H9 (cell line): ENCODE data around the gene MYBPC3. TPM values are rescaled to one million over a fixed set of nuclear protein-coding genes. Genes with fewer than 3 reads are reported as not detected.

ENCODE experiments used
- DNase-seq: peaks from one replicate; pipeline ENCODE4 v3.0.0-alpha.2; 2017
- H2AFZ ChIP-seq: one replicate; pipeline ENCODE4 v1.6.1; 2013; ENCODE audit warnings: mild to moderate bottlenecking, low read length, control low read depth, moderate library complexity
- H2AK5ac ChIP-seq: 2 replicates; pipeline ENCODE4 v1.6.1; 2013; ENCODE audit warnings: low read length, control low read depth, mixed read lengths; ENCODE audit not compliant: insufficient read length
- H2BK120ac ChIP-seq: one replicate; pipeline ENCODE4 v1.6.1; 2013; ENCODE audit warnings: low read depth, mild to moderate bottlenecking, low read length, control low read depth, inconsistent platforms; ENCODE audit not compliant: poor library complexity, severe bottlenecking
- H2BK12ac ChIP-seq: 2 replicates; pipeline ENCODE4 v1.6.1; 2013; ENCODE audit warnings: low read length, control low read depth, mixed read lengths, low read depth; ENCODE audit not compliant: insufficient read length
- H2BK15ac ChIP-seq: 2 replicates; pipeline ENCODE4 v1.6.1; 2013; ENCODE audit warnings: low read depth, low read length, control low read depth
- H2BK20ac ChIP-seq: one replicate; pipeline ENCODE4 v1.6.1; 2013; ENCODE audit warnings: low read depth, mild to moderate bottlenecking, low read length, control low read depth, inconsistent platforms; ENCODE audit not compliant: poor library complexity, severe bottlenecking
- H2BK5ac ChIP-seq: 2 replicates; pipeline ENCODE4 v1.6.1; 2013; ENCODE audit warnings: low read length, control low read depth, mixed read lengths; ENCODE audit not compliant: insufficient read length
- H3K14ac ChIP-seq: 2 replicates; pipeline ENCODE4 v1.6.1; 2013; ENCODE audit warnings: low read length, control low read depth; ENCODE audit not compliant: insufficient read depth
- H3K18ac ChIP-seq: 2 replicates; pipeline ENCODE4 v1.6.1; 2013; ENCODE audit warnings: low read depth, mild to moderate bottlenecking, mixed read lengths, low read length, control low read depth; ENCODE audit not compliant: insufficient read length
- H3K23ac ChIP-seq: 2 replicates; pipeline ENCODE4 v1.6.1; 2013; ENCODE audit warnings: low read length, control low read depth, mixed read lengths, low read depth; ENCODE audit not compliant: insufficient read length
- H3K23me2 ChIP-seq: 2 replicates; pipeline ENCODE4 v1.6.1; 2013; ENCODE audit warnings: low read depth, mild to moderate bottlenecking, mixed read lengths, low read length, control low read depth; ENCODE audit not compliant: insufficient read length, poor library complexity, severe bottlenecking
- H3K27ac ChIP-seq: 2 replicates; pipeline ENCODE4 v1.5.1; 2013; ENCODE audit warnings: low read length, control low read depth, mixed read lengths, low read depth; ENCODE audit not compliant: insufficient read length
- H3K27me3 ChIP-seq: 2 replicates; pipeline ENCODE4 v1.6.1; 2013; ENCODE audit warnings: low read length, control low read depth, inconsistent platforms; ENCODE audit not compliant: insufficient read depth
- H3K4ac ChIP-seq: 2 replicates; pipeline ENCODE4 v1.6.1; 2013; ENCODE audit warnings: low read depth, mild to moderate bottlenecking, control low read depth, inconsistent platforms, low read length, moderate library complexity
- H3K4me1 ChIP-seq: 2 replicates; pipeline ENCODE4 v1.6.1; 2013; ENCODE audit warnings: low read length, control low read depth, inconsistent platforms; ENCODE audit not compliant: insufficient read depth
- H3K4me2 ChIP-seq: 2 replicates; pipeline ENCODE4 v1.6.1; 2013; ENCODE audit warnings: low read length, control low read depth, mixed read lengths; ENCODE audit not compliant: insufficient read length, insufficient read depth
- H3K56ac ChIP-seq: 2 replicates; pipeline ENCODE4 v1.6.1; 2013; ENCODE audit warnings: low read depth, mild to moderate bottlenecking, mixed read lengths, low read length, control low read depth; ENCODE audit not compliant: insufficient read length
- H3K79me1 ChIP-seq: 2 replicates; pipeline ENCODE4 v1.6.1; 2013; ENCODE audit warnings: low read depth, mild to moderate bottlenecking, moderate library complexity, low read length, control low read depth, inconsistent platforms; ENCODE audit not compliant: insufficient read depth, poor library complexity, severe bottlenecking
- H3K79me2 ChIP-seq: 2 replicates; pipeline ENCODE4 v1.6.1; 2013; ENCODE audit warnings: low read length, control low read depth, inconsistent platforms; ENCODE audit not compliant: insufficient read depth
- H3K9ac ChIP-seq: 2 replicates; pipeline ENCODE4 v1.6.1; 2013; ENCODE audit warnings: low read length, control low read depth, mixed read lengths; ENCODE audit not compliant: insufficient read length; ENCODE audit errors: extremely low read depth
- H3K9me3 ChIP-seq: one replicate; pipeline ENCODE4 v1.6.1; 2013; ENCODE audit warnings: low read depth, low read length, inconsistent platforms; ENCODE audit not compliant: control insufficient read depth
- H3T11ph ChIP-seq: one replicate; pipeline ENCODE4 v1.6.1; 2013; ENCODE audit warnings: mild to moderate bottlenecking, low read length, control low read depth, inconsistent platforms
- H4K20me1 ChIP-seq: one replicate; pipeline ENCODE4 v1.6.1; 2013; ENCODE audit not compliant: control insufficient read depth, insufficient read length, insufficient read depth
- H4K5ac ChIP-seq: 2 replicates; pipeline ENCODE4 v1.6.1; 2013; ENCODE audit warnings: low read depth, mild to moderate bottlenecking, mixed read lengths, low read length, control low read depth; ENCODE audit not compliant: insufficient read length
- H4K8ac ChIP-seq: replicated peaks from 2 replicates; pipeline ENCODE4 v1.6.1; 2013; ENCODE audit warnings: low read length, control low read depth, mixed read lengths, low read depth; ENCODE audit not compliant: insufficient read length
- H4K91ac ChIP-seq: 2 replicates; pipeline ENCODE4 v1.6.1; 2013; ENCODE audit warnings: low read depth, mild to moderate bottlenecking, moderate library complexity, mixed read lengths, low read length, control low read depth; ENCODE audit not compliant: insufficient read length
- H3K27ac Mint-ChIP-seq, 3 experiments: 2 replicates in 2 of 3; 3 replicates in 1 of 3; pipeline ENCODE4 v1.8.0; 2020 to 2021; ENCODE audit warnings: mixed read lengths in 3 of 3, mild to moderate bottlenecking in 1 of 3, moderate library complexity in 1 of 3
- H3K27me3 Mint-ChIP-seq: 2 replicates; pipeline ENCODE4 v1.8.0; 2021; ENCODE audit warnings: low read depth, mild to moderate bottlenecking, moderate library complexity, mixed read lengths
- H3K36me3 Mint-ChIP-seq, 3 experiments: 2 replicates in 2 of 3; 3 replicates in 1 of 3; pipeline ENCODE4 v1.8.0; 2020 to 2021; ENCODE audit warnings: low read depth in 3 of 3, mixed read lengths in 3 of 3; ENCODE audit not compliant: insufficient read depth in 1 of 3
- H3K4me1 Mint-ChIP-seq, 2 experiments: 2 replicates each; pipeline ENCODE4 v1.8.0; 2020; ENCODE audit warnings: mixed read lengths in 2 of 2
- H3K4me3 Mint-ChIP-seq, 2 experiments: 2 replicates in 1 of 2; 3 replicates in 1 of 2; pipeline ENCODE4 v1.8.0; 2020 to 2021; ENCODE audit warnings: mild to moderate bottlenecking in 2 of 2, mixed read lengths in 2 of 2, moderate library complexity in 1 of 2
- H3K9me3 Mint-ChIP-seq, 2 experiments: 2 replicates in 1 of 2; 3 replicates in 1 of 2; pipeline ENCODE4 v1.8.0; 2020; ENCODE audit warnings: mild to moderate bottlenecking in 2 of 2, mixed read lengths in 2 of 2, moderate library complexity in 1 of 2
- WGBS: extraction: QIAGEN DNeasy Blood & Tissue Kit; methylation state at CpG from one replicate; pipeline ENCODE4 v1.1.7; 2013; ENCODE audit warnings: missing lambda C conversion rate, low lambda C conversion rate, mixed read lengths; ENCODE audit not compliant: insufficient read length; ENCODE audit errors: extremely low coverage; 5-methylcytosine and 5-hydroxymethylcytosine counted together
- total RNA-seq: library from RNA; stranded (reverse); gene quantifications from 2 replicates; pipeline ENCODE4 v1.2.1, GENCODE V29; 2021
- TF ChIP-seq, protein P1 (sequence below): fragments of 200-600 bp; sonication (generic); conservative IDR thresholded peaks from 3 replicates; pipeline ENCODE4 v1.8.0; 2021; ENCODE audit warnings: antibody characterized with exemption, mild to moderate bottlenecking

Gene MYBPC3
- total RNA-seq, 1 experiment from 2014 or later: not detected

DNA sequence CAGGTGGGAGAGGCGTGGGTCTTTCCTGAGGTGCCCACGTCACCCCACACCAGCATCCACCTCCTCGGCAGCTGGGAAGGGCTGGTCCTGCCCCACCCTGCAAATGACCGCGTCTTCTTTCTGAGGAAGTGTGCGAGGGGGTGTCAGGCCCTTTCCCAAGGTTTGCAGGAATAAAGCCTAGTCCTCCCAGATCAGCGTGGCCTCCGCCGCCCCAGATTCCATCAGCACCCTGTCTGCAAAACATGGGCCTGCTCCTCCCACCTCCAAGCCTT, 41.5 kb upstream of the MYBPC3 start:
- no CpG with 5 or more reads among the region's 9 CpGs for WGBS

More for the DNA sequence above, 41.5 kb upstream of the MYBPC3 start:
- Histone ChIP-seq H3K4ac (no peak overlapping the region), H3K18ac (no peak overlapping the region), H4K20me1 (no peaks in the 10 kb centered on the region), H2BK5ac (no peak overlapping the region), H3K23me2 (no peaks in the 10 kb centered on the region), H2BK15ac (no peak overlapping the region), H2AFZ (no peak overlapping the region), H3K27ac (no peak overlapping the region), H3K9me3 (no peaks in the 10 kb centered on the region), H3K9ac (no peak overlapping the region), H3T11ph (no peak overlapping the region), H2AK5ac (no peak overlapping the region), H3K23ac (no peak overlapping the region), H4K91ac (no peak overlapping the region), H3K79me1 (no peaks in the 10 kb centered on the region), H3K79me2 (no peaks in the 10 kb centered on the region), H3K56ac (no peak overlapping the region), H3K27me3 (no peaks in the 10 kb centered on the region), H3K4me1 (no peaks in the 10 kb centered on the region), H4K8ac (no peak overlapping the region), H2BK120ac (no peak overlapping the region), H2BK20ac (no peak overlapping the region), H3K4me2 (no peak overlapping the region), H3K14ac (no peak overlapping the region), H4K5ac (no peak overlapping the region), H2BK12ac (no peak overlapping the region)
- Mint-ChIP-seq H3K9me3 (no peaks in the 10 kb centered on the region; a peak in 1 of 5 replicates), H3K4me3 (no peak overlapping the region; a peak in 1 of 5 replicates), H3K27ac (peak overlapping the region in 2 of 3 experiments; percentile 55 to 87; a peak in 3 of 7 replicates), H3K27me3 (no peaks in the 10 kb centered on the region; the same call in 1 of the 2 replicates), H3K36me3 (no peaks in the 10 kb centered on the region), H3K4me1 (peaks cover 9 to 12% of the 10 kb centered on the region in 2 experiments)
- peak; percentile 24 for DNase-seq
- TF ChIP-seq, protein P1, sequence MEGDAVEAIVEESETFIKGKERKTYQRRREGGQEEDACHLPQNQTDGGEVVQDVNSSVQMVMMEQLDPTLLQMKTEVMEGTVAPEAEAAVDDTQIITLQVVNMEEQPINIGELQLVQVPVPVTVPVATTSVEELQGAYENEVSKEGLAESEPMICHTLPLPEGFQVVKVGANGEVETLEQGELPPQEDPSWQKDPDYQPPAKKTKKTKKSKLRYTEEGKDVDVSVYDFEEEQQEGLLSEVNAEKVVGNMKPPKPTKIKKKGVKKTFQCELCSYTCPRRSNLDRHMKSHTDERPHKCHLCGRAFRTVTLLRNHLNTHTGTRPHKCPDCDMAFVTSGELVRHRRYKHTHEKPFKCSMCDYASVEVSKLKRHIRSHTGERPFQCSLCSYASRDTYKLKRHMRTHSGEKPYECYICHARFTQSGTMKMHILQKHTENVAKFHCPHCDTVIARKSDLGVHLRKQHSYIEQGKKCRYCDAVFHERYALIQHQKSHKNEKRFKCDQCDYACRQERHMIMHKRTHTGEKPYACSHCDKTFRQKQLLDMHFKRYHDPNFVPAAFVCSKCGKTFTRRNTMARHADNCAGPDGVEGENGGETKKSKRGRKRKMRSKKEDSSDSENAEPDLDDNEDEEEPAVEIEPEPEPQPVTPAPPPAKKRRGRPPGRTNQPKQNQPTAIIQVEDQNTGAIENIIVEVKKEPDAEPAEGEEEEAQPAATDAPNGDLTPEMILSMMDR: no peak
